ENCODE data around the gene MICAL3.
"Not testable (repeated sequence)": the region's sequence is repeated elsewhere in the genome, so short reads cannot be mapped to it uniquely, and the experiment has no call there.

Gene MICAL3

GRCh38 chr22:18032455-18033101 lies 8.2 kb upstream of the MICAL3 start:
- DNase-seq (ENCODE audit: low spot score): no peak
- no peak overlapping the region for H3K4me3 Mint-ChIP-seq

GRCh38 chr22:18031695-18032454 lies 7.5 kb upstream of the MICAL3 start:
- H3K27me3 Mint-ChIP-seq (ENCODE audit: low read depth): peaks cover 21% of the 10 kb centered on the region
- H3K4me1 Mint-ChIP-seq (ENCODE audit: low read depth): peaks cover 2% of the 10 kb centered on the region
- no peak overlapping the region for H3K27ac Mint-ChIP-seq
- no peaks in the 10 kb centered on the region for H3K9me3 Mint-ChIP-seq
- no peak overlapping the region for H3K4me3 Mint-ChIP-seq
- no peaks in the 10 kb centered on the region for H3K36me3 Mint-ChIP-seq (ENCODE audit: low read depth)
- DNase-seq (ENCODE audit: low spot score): no peak

More at GRCh38 chr22:18032455-18033101, 8.2 kb upstream of the MICAL3 start:
- Mint-ChIP-seq H3K4me1 (ENCODE audit: low read depth) (peaks cover 2% of the 10 kb centered on the region), H3K27ac (no peak overlapping the region), H3K9me3 (no peaks in the 10 kb centered on the region), H3K27me3 (ENCODE audit: low read depth) (peaks cover 19% of the 10 kb centered on the region), H3K36me3 (ENCODE audit: low read depth) (no peaks in the 10 kb centered on the region)

DNA sequence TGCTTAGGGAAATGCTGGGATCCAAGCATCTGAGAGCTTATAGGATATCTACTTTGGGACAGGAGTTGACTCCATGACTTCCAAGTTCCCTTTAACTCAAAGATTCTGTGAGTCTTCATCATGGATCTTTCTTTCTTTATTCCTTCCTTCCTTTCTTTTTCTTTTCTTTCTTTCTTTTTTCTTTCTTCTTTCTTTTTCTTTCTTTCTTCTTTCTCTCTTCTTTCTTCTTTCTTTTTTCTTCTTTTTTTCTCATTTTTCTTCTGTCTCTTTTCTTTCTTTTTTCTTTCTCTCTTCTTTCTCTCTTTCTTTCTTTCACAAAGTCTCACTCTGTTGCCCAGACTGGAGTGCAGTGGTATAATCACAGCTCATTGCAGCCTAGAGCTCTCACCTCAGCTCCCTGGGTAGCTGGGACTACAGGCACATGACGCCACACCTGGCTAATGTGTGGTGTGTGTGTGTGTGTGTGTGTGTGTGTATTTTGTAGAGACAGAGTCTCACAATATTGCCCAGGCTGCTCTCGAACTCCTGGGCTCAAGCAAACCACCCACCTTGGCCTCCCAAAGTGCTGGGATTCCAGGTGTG lies 5.4 kb upstream of the MICAL3 start:
- peaks cover 40% of the 10 kb centered on the region for H3K27me3 Mint-ChIP-seq (ENCODE audit: low read depth)
- no peak overlapping the region for H3K4me3 Mint-ChIP-seq
- no peaks in the 10 kb centered on the region for H3K9me3 Mint-ChIP-seq
- peaks cover 6% of the 10 kb centered on the region for H3K4me1 Mint-ChIP-seq (ENCODE audit: low read depth)
- H3K27ac Mint-ChIP-seq: no peak overlapping the region
- no peak for DNase-seq (ENCODE audit: low spot score)
- no peaks in the 10 kb centered on the region for H3K36me3 Mint-ChIP-seq (ENCODE audit: low read depth)

DNA sequence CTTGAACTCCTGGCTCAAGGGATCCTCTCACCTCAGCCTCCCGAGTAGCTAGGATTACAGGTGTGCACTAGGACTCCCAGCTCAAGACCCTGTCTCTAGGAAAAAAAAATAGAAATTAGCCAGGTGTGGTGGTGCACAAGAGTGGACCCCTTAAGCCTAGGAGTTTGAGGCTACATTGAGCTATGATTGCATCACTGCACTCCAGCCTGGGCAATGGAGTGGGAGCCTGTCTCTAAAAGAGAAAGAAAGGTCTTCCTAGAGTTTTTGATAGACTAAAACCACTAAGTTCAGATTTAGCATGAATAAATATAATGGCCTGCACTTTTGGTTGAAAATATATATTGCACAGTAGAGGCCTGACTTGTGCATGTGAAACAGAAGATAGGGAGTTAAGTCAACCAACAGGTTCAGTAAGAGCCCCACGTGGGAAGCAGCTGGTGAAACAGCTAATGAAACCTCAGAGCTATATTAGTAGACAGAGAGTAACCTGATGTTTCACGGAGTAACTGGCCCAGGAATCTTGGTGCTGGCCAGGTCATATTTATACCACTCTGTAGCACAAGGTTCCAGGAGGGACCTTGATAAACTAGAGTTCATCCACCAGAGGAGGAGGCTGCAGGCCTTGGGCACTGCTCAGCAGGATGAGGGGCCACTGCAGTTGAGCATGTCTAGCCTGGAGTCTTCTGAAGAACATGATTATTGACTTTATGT lies 4.6 kb upstream of the MICAL3 start:
- Mint-ChIP-seq H3K4me1 (ENCODE audit: low read depth) (peaks cover 9% of the 10 kb centered on the region), H3K4me3 (no peak overlapping the region), H3K36me3 (ENCODE audit: low read depth) (no peaks in the 10 kb centered on the region), H3K27me3 (ENCODE audit: low read depth) (peaks cover 44% of the 10 kb centered on the region), H3K27ac (no peak overlapping the region), H3K9me3 (no peaks in the 10 kb centered on the region)
- DNase-seq (ENCODE audit: low spot score): no peak

- H3K9me3 Mint-ChIP-seq; DNase-seq (ENCODE audit: low spot score); H3K36me3 Mint-ChIP-seq (ENCODE audit: low read depth); H3K27ac Mint-ChIP-seq; H3K4me3 Mint-ChIP-seq: not testable (repeated sequence)
- H3K4me1 Mint-ChIP-seq (ENCODE audit: low read depth): peaks cover 11% of the 10 kb centered on the region
- H3K27me3 Mint-ChIP-seq (ENCODE audit: low read depth): peaks cover 65% of the 10 kb centered on the region
These were observed 1.5 kb upstream of the MICAL3 start for GRCh38 chr22:18025898-18026297.

GRCh38 chr22:18024956-18025720 lies 777 bp upstream of the MICAL3 start:
- DNase-seq (ENCODE audit: low spot score): no peak
- peaks cover 65% of the 10 kb centered on the region for H3K27me3 Mint-ChIP-seq (ENCODE audit: low read depth)
- no peaks in the 10 kb centered on the region for H3K36me3 Mint-ChIP-seq (ENCODE audit: low read depth)
- peak overlapping the region; percentile 83 for H3K4me3 Mint-ChIP-seq
- no peaks in the 10 kb centered on the region for H3K9me3 Mint-ChIP-seq
- H3K4me1 Mint-ChIP-seq (ENCODE audit: low read depth): peaks cover 11% of the 10 kb centered on the region
- no peak overlapping the region for H3K27ac Mint-ChIP-seq

DNA sequence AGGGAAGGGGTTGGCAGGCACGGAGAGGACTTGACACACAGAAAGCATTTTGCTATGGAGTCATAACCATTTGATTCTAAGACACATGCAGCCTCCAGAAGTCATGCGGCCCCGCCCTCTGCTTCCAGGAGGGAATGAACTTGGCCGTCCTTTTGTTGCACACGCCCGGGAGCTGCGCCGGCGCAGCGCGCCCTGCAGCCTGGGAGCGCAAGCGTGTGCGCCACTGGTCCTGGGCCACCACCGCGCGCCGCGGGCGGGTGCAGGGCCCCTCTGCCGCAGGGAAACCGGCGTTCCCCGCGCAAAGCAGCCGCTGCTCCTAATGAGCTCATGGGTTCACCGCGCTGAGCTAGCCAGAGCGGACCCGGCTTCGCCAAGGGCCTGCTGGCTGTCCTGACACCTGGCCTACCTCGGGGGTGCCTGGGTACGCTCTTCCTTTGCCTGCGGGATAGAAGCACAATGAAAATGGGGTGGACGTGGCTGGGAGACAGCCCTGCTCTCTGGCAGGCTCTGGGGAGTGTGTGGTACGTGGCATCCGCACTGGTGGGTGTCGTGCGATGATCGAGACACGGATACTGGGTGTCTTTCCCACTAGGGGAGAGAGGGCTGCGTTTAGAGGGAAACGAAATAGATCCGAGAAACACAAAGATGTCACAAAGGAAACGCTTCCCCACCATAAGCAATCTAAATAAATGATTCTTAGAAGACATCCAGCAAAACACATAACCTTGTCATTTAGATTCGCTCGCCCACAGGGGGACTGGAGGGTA lies 669 bp downstream of the MICAL3 start:
- Mint-ChIP-seq H3K27ac (no peak overlapping the region), H3K9me3 (no peaks in the 10 kb centered on the region), H3K4me3 (peak overlapping the region; percentile 90), H3K4me1 (ENCODE audit: low read depth) (peaks cover 11% of the 10 kb centered on the region), H3K36me3 (ENCODE audit: low read depth) (no peaks in the 10 kb centered on the region), H3K27me3 (ENCODE audit: low read depth) (peaks cover 55% of the 10 kb centered on the region)
- DNase-seq (ENCODE audit: low spot score): peak; percentile 5

GRCh38 chr22:18022876-18023275 lies 1.5 kb downstream of the MICAL3 start:
- H3K27me3 Mint-ChIP-seq (ENCODE audit: low read depth): peaks cover 55% of the 10 kb centered on the region
- no peak for DNase-seq (ENCODE audit: low spot score)
- H3K4me1 Mint-ChIP-seq (ENCODE audit: low read depth): peaks cover 11% of the 10 kb centered on the region
- H3K4me3 Mint-ChIP-seq: peak overlapping the region; percentile 51
- no peaks in the 10 kb centered on the region for H3K36me3 Mint-ChIP-seq (ENCODE audit: low read depth)
- H3K9me3 Mint-ChIP-seq: no peaks in the 10 kb centered on the region
- no peak overlapping the region for H3K27ac Mint-ChIP-seq

DNA sequence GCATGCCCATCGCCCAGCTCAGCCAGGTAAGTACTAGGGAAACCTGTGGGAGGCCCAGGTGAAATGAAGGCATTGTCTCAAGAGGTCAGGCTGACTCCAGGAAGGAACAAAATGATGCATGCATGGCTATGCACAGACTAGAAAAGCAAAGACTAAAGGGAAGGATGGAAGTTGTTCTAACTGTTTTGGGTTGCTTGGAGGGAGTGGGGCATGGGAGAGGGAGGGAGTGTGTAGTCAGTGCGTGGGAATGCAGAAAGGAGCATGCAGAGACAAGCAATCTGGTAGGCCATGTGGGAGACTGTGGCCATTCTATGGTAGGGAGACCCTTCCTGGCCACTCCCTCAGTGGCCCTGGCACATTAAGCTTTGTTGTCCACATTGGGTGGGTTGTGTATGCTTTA lies 2.9 kb downstream of the MICAL3 start:
- H3K27me3 Mint-ChIP-seq (ENCODE audit: low read depth): peaks cover 45% of the 10 kb centered on the region
- H3K4me1 Mint-ChIP-seq (ENCODE audit: low read depth): peaks cover 11% of the 10 kb centered on the region
- no peak overlapping the region for H3K27ac Mint-ChIP-seq
- no peaks in the 10 kb centered on the region for H3K9me3 Mint-ChIP-seq
- no peak overlapping the region for H3K4me3 Mint-ChIP-seq
- no peak for DNase-seq (ENCODE audit: low spot score)
- H3K36me3 Mint-ChIP-seq (ENCODE audit: low read depth): no peaks in the 10 kb centered on the region

GRCh38 chr22:18020743-18021142 lies 3.6 kb downstream of the MICAL3 start:
- not testable (repeated sequence) for DNase-seq (ENCODE audit: low spot score); H3K27ac Mint-ChIP-seq; H3K4me3 Mint-ChIP-seq; H3K9me3 Mint-ChIP-seq; H3K36me3 Mint-ChIP-seq (ENCODE audit: low read depth)
- Mint-ChIP-seq H3K4me1 (ENCODE audit: low read depth) (peaks cover 11% of the 10 kb centered on the region), H3K27me3 (ENCODE audit: low read depth) (peaks cover 39% of the 10 kb centered on the region)

DNA sequence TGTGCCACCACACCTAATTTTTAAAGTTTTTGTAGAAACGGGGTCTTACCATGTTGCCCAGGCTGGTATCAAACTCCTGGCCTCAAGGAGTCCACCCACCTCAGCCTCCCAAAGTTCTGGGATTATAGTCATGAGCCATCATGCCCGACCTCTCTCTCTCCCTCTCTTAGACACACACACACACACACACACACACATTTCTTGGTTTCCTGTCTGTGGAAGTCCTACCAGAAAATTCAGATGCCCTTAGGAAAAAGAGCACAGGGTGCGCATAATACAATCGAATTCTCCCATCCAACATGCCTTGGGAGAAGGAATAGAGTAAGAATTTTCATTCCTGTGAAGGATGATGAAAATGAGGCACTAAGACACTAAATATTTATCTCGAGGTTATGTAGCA lies 10.4 kb downstream of the MICAL3 start:
- Mint-ChIP-seq H3K27ac (no peak overlapping the region), H3K9me3 (no peaks in the 10 kb centered on the region), H3K27me3 (ENCODE audit: low read depth) (peaks cover 12% of the 10 kb centered on the region), H3K36me3 (ENCODE audit: low read depth) (no peaks in the 10 kb centered on the region), H3K4me3 (no peak overlapping the region), H3K4me1 (ENCODE audit: low read depth) (no peaks in the 10 kb centered on the region)
- DNase-seq (ENCODE audit: low spot score): no peak

GRCh38 chr22:18013436-18013835 lies 10.9 kb downstream of the MICAL3 start:
- no peaks in the 10 kb centered on the region for H3K4me1 Mint-ChIP-seq (ENCODE audit: low read depth)
- peaks cover 12% of the 10 kb centered on the region for H3K27me3 Mint-ChIP-seq (ENCODE audit: low read depth)
- H3K36me3 Mint-ChIP-seq (ENCODE audit: low read depth): no peaks in the 10 kb centered on the region
- no peaks in the 10 kb centered on the region for H3K9me3 Mint-ChIP-seq
- H3K27ac Mint-ChIP-seq: no peak overlapping the region
- no peak overlapping the region for H3K4me3 Mint-ChIP-seq
- DNase-seq (ENCODE audit: low spot score): no peak

GRCh38 chr22:18012531-18012930 lies 11.8 kb downstream of the MICAL3 start:
- H3K4me3 Mint-ChIP-seq: no peak overlapping the region
- H3K4me1 Mint-ChIP-seq (ENCODE audit: low read depth): no peaks in the 10 kb centered on the region
- H3K27ac Mint-ChIP-seq: no peak overlapping the region
- peaks cover 14% of the 10 kb centered on the region for H3K27me3 Mint-ChIP-seq (ENCODE audit: low read depth)
- DNase-seq (ENCODE audit: low spot score): no peak
- H3K36me3 Mint-ChIP-seq (ENCODE audit: low read depth): no peaks in the 10 kb centered on the region
- no peaks in the 10 kb centered on the region for H3K9me3 Mint-ChIP-seq

Measured in T-helper 2 cell treated with Interferon-gamma antibody and Interleukin-4, amounts not matched to agents 5 μg/mL and 100 μg/mL, for 36 hours (primary cell).